Liver (tissue), 9 donors: ENCODE measurements around the gene PARD3. TPM values are rescaled to one million over a fixed set of nuclear protein-coding genes. Genes with fewer than 3 reads are reported as not detected.

Experiments used
- DNase-seq: peaks from one replicate; pipeline ENCODE4 v3.0.0-alpha.2; 2017; ENCODE audit warnings: low spot score
- H3K27ac ChIP-seq, 2 donors: one replicate each; pipeline ENCODE4 v1.7.0; 2013; ENCODE audit warnings: inconsistent platforms in 2 of 2, low read length in 2 of 2, control low read depth in 1 of 2, low read depth in 1 of 2, mild to moderate bottlenecking in 1 of 2
- H3K27me3 ChIP-seq, 4 donors: one replicate each; pipeline versions ENCODE4 v1.6.1 to v1.7.0; 2013; ENCODE audit warnings: low read length in 3 of 4, inconsistent platforms in 1 of 4, mild to moderate bottlenecking in 1 of 4, moderate library complexity in 1 of 4; ENCODE audit not compliant: control insufficient read depth in 4 of 4, insufficient read depth in 4 of 4
- H3K36me3 ChIP-seq, 4 donors: one replicate each; pipeline versions ENCODE4 v1.6.1 to v1.7.0; 2013; ENCODE audit warnings: low read length in 3 of 4, mild to moderate bottlenecking in 3 of 4, low read depth in 1 of 4, moderate library complexity in 1 of 4; ENCODE audit not compliant: control insufficient read depth in 4 of 4, insufficient read depth in 3 of 4
- H3K4me1 ChIP-seq, 4 donors: one replicate each; pipeline versions ENCODE4 v1.6.1 to v1.7.0; 2013; ENCODE audit warnings: low read length in 3 of 4, mild to moderate bottlenecking in 3 of 4, moderate library complexity in 1 of 4; ENCODE audit not compliant: control insufficient read depth in 4 of 4, insufficient read depth in 4 of 4
- H3K4me3 ChIP-seq, 3 donors: one replicate each; pipeline versions ENCODE4 v1.6.1 to v1.7.0; 2013; ENCODE audit warnings: low read length in 3 of 3, control low read depth in 1 of 3, low read depth in 1 of 3, mild to moderate bottlenecking in 1 of 3
- H3K9ac ChIP-seq, 2 donors: one replicate each; pipeline ENCODE4 v1.7.0; 2013; ENCODE audit warnings: low read length in 2 of 2, mild to moderate bottlenecking in 2 of 2, moderate library complexity in 2 of 2, control low read depth in 1 of 2, low read depth in 1 of 2
- H3K9me3 ChIP-seq, 4 donors: one replicate each; pipeline versions ENCODE4 v1.6.1 to v1.7.0; 2013; ENCODE audit warnings: low read length in 3 of 4; ENCODE audit not compliant: control insufficient read depth in 4 of 4
- EGR1 ChIP-seq, 2 donors: IDR thresholded peaks; 2 replicates each; pipeline ENCODE4 v1.6.1; 2016 to 2018; ENCODE audit warnings: antibody characterized with exemption in 2 of 2, low read depth in 2 of 2
- FOXA1 ChIP-seq: IDR thresholded peaks from 2 replicates; pipeline ENCODE4 v1.6.1; 2016; ENCODE audit warnings: antibody characterized with exemption
- FOXA2 ChIP-seq: IDR thresholded peaks from 2 replicates; pipeline ENCODE4 v1.6.1; 2016; ENCODE audit warnings: antibody characterized with exemption
- GABPA ChIP-seq, 2 donors: IDR thresholded peaks in 1 of 2; conservative IDR thresholded peaks in 1 of 2; 2 replicates each; pipeline ENCODE4 v1.6.1; 2016; ENCODE audit warnings: antibody characterized with exemption in 2 of 2, mild to moderate bottlenecking in 1 of 2, moderate library complexity in 1 of 2
- HNF4A ChIP-seq, 2 donors: conservative IDR thresholded peaks; 2 replicates each; pipeline ENCODE4 v1.6.1; 2016; ENCODE audit warnings: antibody characterized with exemption in 2 of 2, mild to moderate bottlenecking in 2 of 2
- HNF4G ChIP-seq: IDR thresholded peaks from 2 replicates; pipeline ENCODE4 v1.6.1; 2016; ENCODE audit warnings: antibody characterized with exemption
- NR2F2 ChIP-seq: IDR thresholded peaks from 2 replicates; pipeline ENCODE4 v1.6.1; 2016; ENCODE audit warnings: antibody characterized with exemption
- RAD21 ChIP-seq, 2 donors: IDR thresholded peaks; 2 replicates each; pipeline ENCODE4 v1.6.1; 2016; ENCODE audit warnings: antibody characterized with exemption in 2 of 2, mild to moderate bottlenecking in 2 of 2
- RXRA ChIP-seq, 2 donors: IDR thresholded peaks; 2 replicates each; pipeline ENCODE4 v1.6.1; 2017 to 2018; ENCODE audit warnings: antibody characterized with exemption in 2 of 2, mild to moderate bottlenecking in 1 of 2
- SP1 ChIP-seq: IDR thresholded peaks from 2 replicates; pipeline ENCODE4 v1.6.1; 2018; ENCODE audit warnings: antibody characterized with exemption, mild to moderate bottlenecking
- TAF1 ChIP-seq: conservative IDR thresholded peaks from 2 replicates; pipeline ENCODE4 v1.6.1; 2016; ENCODE audit warnings: antibody characterized with exemption, mild to moderate bottlenecking
- YY1 ChIP-seq: IDR thresholded peaks from 2 replicates; pipeline ENCODE4 v1.6.1; 2016; ENCODE audit warnings: antibody characterized with exemption, mild to moderate bottlenecking
- WGBS: extraction: QIAGEN DNeasy Blood & Tissue Kit; methylation state at CpG from one replicate; pipeline ENCODE4 v1.1.7; 2013; 5-methylcytosine and 5-hydroxymethylcytosine counted together
- polyA plus RNA-seq, 2 donors: library from polyadenylated mRNA; stranded (reverse) in 1 of 2; unstranded in 1 of 2; fragments of 200-250 nt in 1 of 2; fragments of >200 nt in 1 of 2; fragmentation: Nextera tagmentation in 1 of 2; extraction: Ambion mirVana in 1 of 2; gene quantifications; one replicate each; pipeline versions ENCODE4 v1.2.1 to v1.2.3, GENCODE V29; 2013 to 2015
- total RNA-seq, 2 donors: library from RNA; depleted of rRNA; stranded (reverse); fragments of >200 nt; gene quantifications; one replicate each; pipeline ENCODE4 v1.2.3, GENCODE V29; 2014
- TF ChIP-seq, protein P1 (sequence below): fragments of 150-350 bp; IDR thresholded peaks from 2 replicates; pipeline ENCODE4 v1.5.1; 2017; ENCODE audit warnings: improper control_type of control experiment, low read depth, low read length; ENCODE audit not compliant: missing input control
- TF ChIP-seq, protein P2 (sequence below): IDR thresholded peaks from 2 replicates; pipeline ENCODE4 v1.6.1; 2016; ENCODE audit warnings: antibody characterized with exemption
- TF ChIP-seq, protein P3 (sequence below): IDR thresholded peaks from 2 replicates; pipeline ENCODE4 v1.6.1; 2016; ENCODE audit warnings: antibody characterized with exemption
- donor health status: healthy.
- donor health status: healthy.
- donor health status: healthy.
- donor health status: healthy.
- donor health status: healthy.

Gene PARD3
- total and polyA plus RNA-seq, 4 donors = 12.3 to 43.8 (median 13.5) TPM

DNA sequence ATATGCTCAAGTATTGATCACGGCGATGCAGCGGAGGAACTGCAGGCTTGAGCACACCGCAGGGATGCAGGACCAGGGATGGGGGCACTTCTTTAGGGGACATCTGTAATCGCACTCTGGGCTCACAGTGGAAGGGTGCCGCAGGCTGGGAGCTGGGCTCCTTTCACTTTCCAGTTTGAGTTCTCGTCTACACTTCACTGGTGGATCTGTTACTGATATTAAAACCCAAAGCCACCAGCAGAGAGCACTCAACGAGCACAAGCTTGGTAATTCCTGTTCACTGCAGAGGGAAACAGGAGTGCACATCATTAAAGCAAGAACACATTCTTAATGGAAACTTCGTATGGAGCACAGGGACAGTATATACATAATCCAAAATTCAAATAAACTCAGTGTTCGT is 91.3 kb downstream of the PARD3 start:
- Histone ChIP-seq H3K4me1 (peaks cover 4 to 26% (median 16%) of the 10 kb centered on the region in 4 donors), H3K27me3 (no peaks in the 10 kb centered on the region), H3K9ac (no peak overlapping the region), H3K36me3 (no peaks in the 10 kb centered on the region), H3K9me3 (no peaks in the 10 kb centered on the region), H3K4me3 (peak overlapping the region in 1 of 3 donors; percentile 24), H3K27ac (peak overlapping the region in 1 of 2 donors; percentile 15)
- WGBS = 33% methylated on average over 10 of the region's 10 CpGs
- DNase-seq = no peak
- TF ChIP-seq RAD21 (IDR thresholded peaks at IDR 0.05) = peak; percentile 93 to 96
- no peak for TF ChIP-seq NR2F2
- TF ChIP-seq, protein P1, sequence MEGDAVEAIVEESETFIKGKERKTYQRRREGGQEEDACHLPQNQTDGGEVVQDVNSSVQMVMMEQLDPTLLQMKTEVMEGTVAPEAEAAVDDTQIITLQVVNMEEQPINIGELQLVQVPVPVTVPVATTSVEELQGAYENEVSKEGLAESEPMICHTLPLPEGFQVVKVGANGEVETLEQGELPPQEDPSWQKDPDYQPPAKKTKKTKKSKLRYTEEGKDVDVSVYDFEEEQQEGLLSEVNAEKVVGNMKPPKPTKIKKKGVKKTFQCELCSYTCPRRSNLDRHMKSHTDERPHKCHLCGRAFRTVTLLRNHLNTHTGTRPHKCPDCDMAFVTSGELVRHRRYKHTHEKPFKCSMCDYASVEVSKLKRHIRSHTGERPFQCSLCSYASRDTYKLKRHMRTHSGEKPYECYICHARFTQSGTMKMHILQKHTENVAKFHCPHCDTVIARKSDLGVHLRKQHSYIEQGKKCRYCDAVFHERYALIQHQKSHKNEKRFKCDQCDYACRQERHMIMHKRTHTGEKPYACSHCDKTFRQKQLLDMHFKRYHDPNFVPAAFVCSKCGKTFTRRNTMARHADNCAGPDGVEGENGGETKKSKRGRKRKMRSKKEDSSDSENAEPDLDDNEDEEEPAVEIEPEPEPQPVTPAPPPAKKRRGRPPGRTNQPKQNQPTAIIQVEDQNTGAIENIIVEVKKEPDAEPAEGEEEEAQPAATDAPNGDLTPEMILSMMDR = peak; percentile 63

DNA sequence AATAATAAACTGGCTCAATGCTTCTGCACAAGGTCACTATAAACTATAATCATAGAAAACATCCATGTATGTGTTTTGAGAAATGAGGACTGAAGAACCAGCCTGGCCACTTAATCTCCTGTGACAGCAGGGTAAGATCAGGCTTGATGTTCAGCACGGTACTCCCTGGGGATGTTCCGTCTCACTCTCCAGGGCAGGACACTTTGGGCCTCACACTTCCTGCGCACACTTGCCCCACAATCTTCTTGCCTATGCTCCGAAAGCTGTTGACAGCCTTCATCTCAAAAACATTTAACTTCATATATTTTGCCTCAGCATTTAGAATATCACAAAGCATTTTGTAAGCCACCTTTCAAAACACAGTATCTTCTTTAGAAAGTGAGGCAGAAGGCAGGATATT is 92.7 kb downstream of the PARD3 start:
- H3K27me3 ChIP-seq = no peaks in the 10 kb centered on the region
- no peaks in the 10 kb centered on the region for H3K9me3 ChIP-seq
- H3K36me3 ChIP-seq = no peaks in the 10 kb centered on the region
- H3K9ac ChIP-seq = no peak overlapping the region
- no peak overlapping the region for H3K27ac ChIP-seq
- DNase-seq = no peak
- no peak for TF ChIP-seq GABPA (IDR thresholded peaks at IDR 0.05 in 1 of 2, conservative IDR thresholded peaks at IDR 0.05 in 1 of 2)
- TF ChIP-seq HNF4A (conservative IDR thresholded peaks at IDR 0.05) = no peak
- TF ChIP-seq, protein P2, sequence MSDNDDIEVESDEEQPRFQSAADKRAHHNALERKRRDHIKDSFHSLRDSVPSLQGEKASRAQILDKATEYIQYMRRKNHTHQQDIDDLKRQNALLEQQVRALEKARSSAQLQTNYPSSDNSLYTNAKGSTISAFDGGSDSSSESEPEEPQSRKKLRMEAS = no peak
- TF ChIP-seq FOXA1 = no peak
- TF ChIP-seq, protein P3, sequence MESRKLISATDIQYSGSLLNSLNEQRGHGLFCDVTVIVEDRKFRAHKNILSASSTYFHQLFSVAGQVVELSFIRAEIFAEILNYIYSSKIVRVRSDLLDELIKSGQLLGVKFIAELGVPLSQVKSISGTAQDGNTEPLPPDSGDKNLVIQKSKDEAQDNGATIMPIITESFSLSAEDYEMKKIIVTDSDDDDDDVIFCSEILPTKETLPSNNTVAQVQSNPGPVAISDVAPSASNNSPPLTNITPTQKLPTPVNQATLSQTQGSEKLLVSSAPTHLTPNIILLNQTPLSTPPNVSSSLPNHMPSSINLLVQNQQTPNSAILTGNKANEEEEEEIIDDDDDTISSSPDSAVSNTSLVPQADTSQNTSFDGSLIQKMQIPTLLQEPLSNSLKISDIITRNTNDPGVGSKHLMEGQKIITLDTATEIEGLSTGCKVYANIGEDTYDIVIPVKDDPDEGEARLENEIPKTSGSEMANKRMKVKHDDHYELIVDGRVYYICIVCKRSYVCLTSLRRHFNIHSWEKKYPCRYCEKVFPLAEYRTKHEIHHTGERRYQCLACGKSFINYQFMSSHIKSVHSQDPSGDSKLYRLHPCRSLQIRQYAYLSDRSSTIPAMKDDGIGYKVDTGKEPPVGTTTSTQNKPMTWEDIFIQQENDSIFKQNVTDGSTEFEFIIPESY = no peak
- no peak for TF ChIP-seq EGR1 (IDR thresholded peaks at IDR 0.05; ENCODE audit: low read depth in 2 of 2)
- no peak for TF ChIP-seq TAF1
- TF ChIP-seq NR2F2 = no peak
- TF ChIP-seq YY1 = no peak
- no peak for TF ChIP-seq FOXA2
- TF ChIP-seq HNF4G = no peak
- no peak for TF ChIP-seq RXRA (IDR thresholded peaks at IDR 0.05)
- 89% methylated on average over 4 of the region's 4 CpGs for WGBS
- no peak overlapping the region for H3K4me3 ChIP-seq
- peaks cover 1 to 28% (median 15%) of the 10 kb centered on the region in 4 donors for H3K4me1 ChIP-seq

DNA sequence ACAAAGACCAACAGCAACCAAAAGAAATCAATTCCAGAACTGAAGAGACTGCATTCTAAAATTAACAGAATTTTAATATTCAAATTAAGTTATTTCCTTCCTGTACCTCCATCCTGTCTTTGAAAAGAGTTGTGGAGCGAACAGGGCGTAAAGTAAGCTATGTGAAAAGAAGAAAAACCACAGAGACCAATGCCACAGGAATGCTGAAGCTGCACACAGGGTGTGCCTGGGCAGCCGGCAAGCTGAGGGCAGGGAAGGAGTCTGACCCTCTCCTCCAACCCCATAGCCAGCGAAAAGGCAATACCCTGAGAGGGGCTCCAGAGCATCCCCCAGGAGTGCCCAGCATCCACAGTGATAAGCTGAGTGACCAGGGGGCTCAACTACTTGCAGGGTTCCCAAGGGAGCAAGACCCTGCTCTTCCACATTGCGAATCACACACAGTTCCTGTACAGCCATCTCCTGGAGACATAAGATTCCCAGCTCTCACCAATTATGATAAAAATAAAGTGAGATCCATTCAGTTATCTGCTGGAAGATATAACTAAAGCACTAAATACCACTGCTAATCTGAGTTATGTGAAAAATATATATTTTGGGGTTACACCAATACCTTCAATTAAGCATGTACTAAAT is 93.8 kb downstream of the PARD3 start:
- H3K9me3 ChIP-seq = no peaks in the 10 kb centered on the region
- H3K36me3 ChIP-seq = no peaks in the 10 kb centered on the region
- H3K27me3 ChIP-seq = no peaks in the 10 kb centered on the region
- no peak for DNase-seq
- TF ChIP-seq YY1 = no peak
- no peak for TF ChIP-seq GABPA (IDR thresholded peaks at IDR 0.05 in 1 of 2, conservative IDR thresholded peaks at IDR 0.05 in 1 of 2)
- TF ChIP-seq SP1 = no peak
- H3K27ac ChIP-seq = no peak overlapping the region
- no peak overlapping the region for H3K4me3 ChIP-seq
- WGBS = 88% methylated on average over 5 of the region's 5 CpGs
- H3K9ac ChIP-seq = no peak overlapping the region
- peaks cover 3 to 25% (median 8%) of the 10 kb centered on the region in 4 donors for H3K4me1 ChIP-seq
